ENCODE data around the gene KIFC3.
A peak's percentile ranks its signal among the peaks of the same experiment; 100 is the strongest.

Gene KIFC3

DNA sequence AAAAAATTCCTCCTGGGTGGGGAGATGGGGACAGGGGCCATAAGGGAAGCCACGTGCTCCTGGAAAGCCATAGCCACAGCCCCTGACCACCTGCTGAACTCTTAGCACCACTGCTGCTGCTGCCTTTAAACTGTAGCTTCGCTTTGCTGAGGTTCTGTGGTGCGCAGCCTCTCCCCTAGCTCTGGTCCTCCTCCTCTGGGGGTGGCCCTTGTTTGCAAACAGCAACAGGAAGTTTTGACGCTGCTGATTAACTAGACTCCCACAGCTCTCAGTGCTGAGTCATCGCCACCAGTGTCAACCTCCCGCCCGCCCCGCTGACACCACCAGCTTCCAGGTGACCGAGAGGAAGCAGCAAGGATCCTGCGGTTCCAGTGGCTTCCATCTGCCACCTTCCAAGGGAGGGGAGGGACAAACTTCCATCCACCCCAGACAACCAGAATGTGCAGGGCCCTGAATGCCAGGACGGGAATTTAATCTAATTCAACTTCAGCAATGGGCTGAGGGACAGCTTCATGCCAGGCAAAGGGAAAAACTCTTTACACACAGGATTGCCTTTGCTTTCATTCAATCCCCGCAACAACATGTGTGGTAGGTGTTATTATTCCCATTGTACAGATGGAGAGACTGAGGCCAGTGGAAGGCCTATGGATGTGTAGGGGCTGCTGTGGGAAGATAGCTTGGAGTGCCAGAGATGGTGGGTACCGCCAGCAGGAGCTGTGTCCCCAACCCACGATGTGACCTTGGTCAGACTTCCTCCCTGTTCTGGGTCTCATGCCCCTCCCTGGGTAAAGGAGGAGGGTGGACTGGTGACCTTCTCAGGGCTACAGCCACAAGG, 8.1 kb upstream of the KIFC3 start:
- Histone ChIP-seq H3K9me3 (ENCODE audit: control insufficient read depth, insufficient read depth, low read length) (no peaks in the 10 kb centered on the region), H3K4me1 (ENCODE audit: control insufficient read depth, low read length) (peaks cover 5% of the 10 kb centered on the region), H3K4me2 (ENCODE audit: low read length) (no peak overlapping the region), H3K27ac (ENCODE audit: low read depth, low read length) (no peak overlapping the region), H4K20me1 (ENCODE audit: control insufficient read depth, insufficient read depth, low read depth, low read length) (no peaks in the 10 kb centered on the region), H3K4me3 (ENCODE audit: low read length) (no peak overlapping the region), H3K36me3 (ENCODE audit: control insufficient read depth, low read length) (no peaks in the 10 kb centered on the region), H3K79me2 (ENCODE audit: control insufficient read depth, low read length) (no peaks in the 10 kb centered on the region), H3K27me3 (ENCODE audit: control insufficient read depth, low read length) (peaks cover 18% of the 10 kb centered on the region), H3K9me2 (replicated peaks; ENCODE audit: control insufficient read depth, low read length) (no peaks in the 10 kb centered on the region), H3F3A (ENCODE audit: control insufficient read depth, insufficient read depth) (no peaks in the 10 kb centered on the region)
- TF ChIP-seq EZH2phosphoT487 (IDR thresholded peaks at IDR 0.05; ENCODE audit: borderline replicate concordance, low read length), result no peak
- TF ChIP-seq, protein P1, sequence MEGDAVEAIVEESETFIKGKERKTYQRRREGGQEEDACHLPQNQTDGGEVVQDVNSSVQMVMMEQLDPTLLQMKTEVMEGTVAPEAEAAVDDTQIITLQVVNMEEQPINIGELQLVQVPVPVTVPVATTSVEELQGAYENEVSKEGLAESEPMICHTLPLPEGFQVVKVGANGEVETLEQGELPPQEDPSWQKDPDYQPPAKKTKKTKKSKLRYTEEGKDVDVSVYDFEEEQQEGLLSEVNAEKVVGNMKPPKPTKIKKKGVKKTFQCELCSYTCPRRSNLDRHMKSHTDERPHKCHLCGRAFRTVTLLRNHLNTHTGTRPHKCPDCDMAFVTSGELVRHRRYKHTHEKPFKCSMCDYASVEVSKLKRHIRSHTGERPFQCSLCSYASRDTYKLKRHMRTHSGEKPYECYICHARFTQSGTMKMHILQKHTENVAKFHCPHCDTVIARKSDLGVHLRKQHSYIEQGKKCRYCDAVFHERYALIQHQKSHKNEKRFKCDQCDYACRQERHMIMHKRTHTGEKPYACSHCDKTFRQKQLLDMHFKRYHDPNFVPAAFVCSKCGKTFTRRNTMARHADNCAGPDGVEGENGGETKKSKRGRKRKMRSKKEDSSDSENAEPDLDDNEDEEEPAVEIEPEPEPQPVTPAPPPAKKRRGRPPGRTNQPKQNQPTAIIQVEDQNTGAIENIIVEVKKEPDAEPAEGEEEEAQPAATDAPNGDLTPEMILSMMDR (IDR thresholded peaks at IDR 0.05; ENCODE audit: low read depth, low read length, poor library complexity, severe bottlenecking), result no peak

DNA sequence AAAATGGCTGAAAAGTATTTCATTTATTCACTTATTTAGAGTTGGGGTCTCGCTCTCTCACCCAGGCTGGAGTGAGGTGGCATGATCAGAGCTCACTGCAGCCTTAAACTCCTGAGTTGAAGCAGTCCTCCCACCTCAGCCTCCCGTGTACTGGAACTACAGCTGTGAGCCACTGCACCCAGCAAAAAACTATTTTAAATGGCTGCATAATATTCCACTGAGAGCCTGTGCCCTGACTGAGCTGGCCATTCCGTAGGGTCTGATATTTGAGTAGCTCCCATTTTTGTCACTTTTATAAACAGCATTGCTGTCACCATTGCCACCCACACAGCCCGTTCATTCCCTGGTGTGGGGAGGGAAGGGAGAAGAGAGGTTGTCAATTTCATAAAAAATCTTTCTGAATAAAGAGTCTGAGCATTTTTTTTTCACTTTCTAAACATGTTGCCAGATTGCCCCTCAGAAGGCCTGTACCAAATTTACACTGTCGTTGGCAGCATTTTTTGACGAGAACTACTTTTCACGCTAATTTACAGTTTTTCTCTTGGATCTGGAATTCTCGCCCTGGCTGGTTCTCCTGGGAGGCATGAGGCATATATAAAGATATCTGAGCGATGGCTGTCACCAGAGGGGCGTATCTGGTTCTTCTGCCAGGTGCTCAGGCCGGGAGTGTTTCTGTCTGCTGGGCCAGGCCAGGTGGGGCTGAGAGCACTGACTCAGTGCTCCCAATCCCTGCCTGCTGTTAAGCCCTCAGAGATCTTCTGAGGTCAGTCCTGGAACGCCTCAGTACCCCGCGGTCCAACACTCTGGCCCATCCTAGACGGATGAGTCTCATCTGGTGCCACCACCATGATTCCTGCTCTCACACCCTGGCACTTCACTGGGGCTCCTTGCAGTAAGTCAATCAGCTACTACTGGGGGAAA, 7.2 kb upstream of the KIFC3 start:
- Histone ChIP-seq H4K20me1 (ENCODE audit: control insufficient read depth, insufficient read depth, low read depth, low read length) (no peaks in the 10 kb centered on the region), H3K4me1 (ENCODE audit: control insufficient read depth, low read length) (peaks cover 5% of the 10 kb centered on the region), H3F3A (ENCODE audit: control insufficient read depth, insufficient read depth) (no peaks in the 10 kb centered on the region), H3K4me3 (ENCODE audit: low read length) (no peak overlapping the region), H3K9me3 (ENCODE audit: control insufficient read depth, insufficient read depth, low read length) (no peaks in the 10 kb centered on the region), H3K79me2 (ENCODE audit: control insufficient read depth, low read length) (no peaks in the 10 kb centered on the region), H3K27ac (ENCODE audit: low read depth, low read length) (no peak overlapping the region), H3K4me2 (ENCODE audit: low read length) (no peak overlapping the region), H3K36me3 (ENCODE audit: control insufficient read depth, low read length) (no peaks in the 10 kb centered on the region), H3K27me3 (ENCODE audit: control insufficient read depth, low read length) (peaks cover 18% of the 10 kb centered on the region), H3K9me2 (replicated peaks; ENCODE audit: control insufficient read depth, low read length) (no peaks in the 10 kb centered on the region)
- TF ChIP-seq, protein P1 (IDR thresholded peaks at IDR 0.05; ENCODE audit: low read depth, low read length, poor library complexity, severe bottlenecking), result no peak
- no peak for TF ChIP-seq EZH2phosphoT487 (IDR thresholded peaks at IDR 0.05; ENCODE audit: borderline replicate concordance, low read length)

DNA sequence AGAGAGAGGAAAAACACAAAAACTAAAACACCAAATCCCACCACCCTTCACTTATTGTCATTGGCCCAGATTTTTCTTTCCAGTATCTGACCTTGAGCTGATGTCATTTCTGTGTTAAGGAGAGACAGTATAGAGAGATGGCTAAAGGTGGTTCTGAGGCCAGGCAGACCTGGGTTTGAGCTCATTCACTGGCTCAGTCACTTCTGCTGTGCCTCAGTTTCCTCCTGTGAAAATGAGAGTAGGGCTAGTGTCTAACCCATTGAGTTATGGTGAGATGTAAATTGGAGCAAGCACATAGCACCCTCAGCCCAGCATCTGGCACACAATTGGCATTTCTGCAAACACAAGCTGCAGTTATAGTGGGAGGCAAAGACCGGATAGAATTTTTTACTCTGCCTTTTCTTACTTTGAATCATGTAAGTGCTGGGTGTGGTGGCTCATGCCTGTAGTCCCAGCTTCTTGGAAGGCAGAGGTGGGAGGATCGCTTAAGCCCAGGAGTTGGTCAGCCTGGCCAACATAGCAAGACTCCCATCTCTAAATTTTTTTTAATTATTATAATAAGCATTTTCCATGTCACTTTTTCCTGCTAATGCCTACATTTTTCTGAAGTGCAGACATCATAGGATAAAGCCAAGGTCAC, 6.4 kb upstream of the KIFC3 start:
- Histone ChIP-seq H3K79me2 (ENCODE audit: control insufficient read depth, low read length) (no peaks in the 10 kb centered on the region), H3K9me3 (ENCODE audit: control insufficient read depth, insufficient read depth, low read length) (no peaks in the 10 kb centered on the region), H3K4me1 (ENCODE audit: control insufficient read depth, low read length) (peaks cover 5% of the 10 kb centered on the region), H3K4me3 (ENCODE audit: low read length) (no peak overlapping the region), H3K9me2 (replicated peaks; ENCODE audit: control insufficient read depth, low read length) (no peaks in the 10 kb centered on the region), H3K27ac (ENCODE audit: low read depth, low read length) (no peak overlapping the region), H3K4me2 (ENCODE audit: low read length) (peak overlapping the region; percentile 4; the same call in 1 of the 2 replicates), H3K36me3 (ENCODE audit: control insufficient read depth, low read length) (no peaks in the 10 kb centered on the region), H3F3A (ENCODE audit: control insufficient read depth, insufficient read depth) (no peaks in the 10 kb centered on the region), H4K20me1 (ENCODE audit: control insufficient read depth, insufficient read depth, low read depth, low read length) (no peaks in the 10 kb centered on the region), H3K27me3 (ENCODE audit: control insufficient read depth, low read length) (peaks cover 23% of the 10 kb centered on the region)
- no peak for TF ChIP-seq EZH2phosphoT487 (IDR thresholded peaks at IDR 0.05; ENCODE audit: borderline replicate concordance, low read length)
- TF ChIP-seq, protein P1 (IDR thresholded peaks at IDR 0.05; ENCODE audit: low read depth, low read length, poor library complexity, severe bottlenecking), result no peak

Data from DOHH2 (cell line).